Activated CD8-positive, alpha-beta memory T cell treated with anti-CD3 and anti-CD28 coated beads, Interleukin-2, amount 50 U/mL, for 24 hours (primary cell): ENCODE results near the gene TEKT5.
"Not testable (repeated sequence)": the region's sequence is repeated elsewhere in the genome, so short reads cannot be mapped to it uniquely, and the experiment has no call there.

Source experiments
- DNase-seq: peaks from one replicate; pipeline ENCODE4 v3.0.0-alpha.2; 2020; ENCODE audit errors: extremely low read depth

TEKT5 gene

GRCh38 chr16:10633429-10633828 lies 61.3 kb downstream of the TEKT5 start:
- DNase-seq: not testable (repeated sequence)

DNA sequence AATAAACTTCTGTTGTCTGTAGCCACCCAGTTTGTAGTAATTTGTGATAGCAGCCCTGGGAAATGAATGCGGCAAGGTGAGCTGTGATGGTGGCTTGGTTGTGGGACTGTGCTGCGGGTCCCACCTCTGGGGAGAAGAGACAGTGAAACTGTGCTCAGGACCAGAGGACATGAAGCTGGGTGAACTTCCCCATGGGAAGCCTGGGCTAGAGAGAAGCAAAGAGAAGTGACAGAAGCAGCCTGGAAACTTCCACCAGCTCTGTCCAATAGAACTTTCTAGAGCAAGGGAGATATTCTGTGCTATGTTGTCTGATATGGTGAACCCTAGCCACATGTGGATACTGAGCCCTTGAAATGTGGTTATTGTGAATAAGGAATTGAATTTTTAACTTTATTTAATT lies 62.8 kb downstream of the TEKT5 start:
- DNase-seq: no peak

DNA sequence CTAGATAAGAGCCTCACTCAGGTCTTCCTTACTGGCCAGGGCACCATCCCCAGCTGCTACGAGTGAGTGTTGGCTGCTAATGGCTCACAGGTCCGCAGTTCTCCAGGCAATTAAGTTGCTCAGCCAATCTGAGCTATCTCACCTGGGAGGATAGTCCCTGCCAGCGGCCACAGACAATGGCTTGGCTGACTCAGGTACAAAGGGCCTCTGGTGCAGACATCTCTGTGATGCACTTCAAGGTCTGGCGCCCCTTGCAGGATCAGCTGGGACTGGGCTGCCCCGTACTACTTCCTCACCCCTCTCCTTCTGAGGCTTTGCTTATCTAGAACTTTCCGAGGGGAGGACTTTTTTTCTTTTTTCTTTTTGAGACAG lies 65.2 kb downstream of the TEKT5 start:
- no peak for DNase-seq

DNA sequence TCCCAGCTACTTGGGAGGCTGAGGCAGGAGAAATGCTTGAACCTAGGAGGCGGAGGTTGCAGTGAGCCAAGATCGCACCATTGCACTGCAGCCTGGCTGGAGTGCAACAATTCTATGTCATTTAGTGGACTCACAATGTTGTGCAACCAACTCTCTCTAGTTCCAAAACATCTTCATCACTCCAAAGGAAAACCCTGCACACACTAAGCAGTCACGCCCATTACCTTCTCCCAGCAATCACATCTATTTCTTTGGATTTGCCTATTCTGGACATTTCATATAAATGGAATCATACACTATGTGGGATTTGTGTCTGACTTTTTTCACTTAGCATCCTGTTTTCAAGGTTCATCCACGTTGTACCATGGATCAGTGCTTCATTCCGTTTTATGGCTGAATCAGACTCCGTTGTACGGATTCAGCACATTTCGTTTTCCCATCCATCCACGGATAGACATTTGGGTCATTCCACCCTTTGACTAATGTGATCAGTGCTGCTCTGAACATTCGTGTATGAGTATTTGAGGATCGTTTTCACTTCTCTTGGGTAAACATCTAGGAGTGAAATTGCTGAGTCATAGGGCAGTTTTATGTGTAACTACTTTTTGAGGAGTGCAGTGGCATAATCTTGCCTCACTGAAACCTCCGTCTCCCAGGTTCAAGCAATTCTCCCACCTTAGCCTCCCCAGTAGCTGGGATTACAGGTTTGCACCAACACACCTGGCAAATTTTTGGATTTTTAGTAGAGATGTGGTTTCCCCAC lies 69.0 kb downstream of the TEKT5 start:
- DNase-seq: no peak

- no peak for DNase-seq
These were observed 70.2 kb downstream of the TEKT5 start for GRCh38 chr16:10624527-10624926.

GRCh38 chr16:10623059-10623458 lies 71.7 kb downstream of the TEKT5 start:
- no peak for DNase-seq

GRCh38 chr16:10622036-10622921 lies 72.5 kb downstream of the TEKT5 start:
- DNase-seq: no peak

GRCh38 chr16:10621216-10621949 lies 73.3 kb downstream of the TEKT5 start:
- not testable (repeated sequence) for DNase-seq

- no peak for DNase-seq
These were observed 74.6 kb downstream of the TEKT5 start for GRCh38 chr16:10620120-10620519.

- DNase-seq: no peak
These were observed 75.4 kb downstream of the TEKT5 start for GRCh38 chr16:10619271-10619849.

- no peak for DNase-seq
These were observed 76.0 kb downstream of the TEKT5 start for GRCh38 chr16:10618710-10619209.

DNA sequence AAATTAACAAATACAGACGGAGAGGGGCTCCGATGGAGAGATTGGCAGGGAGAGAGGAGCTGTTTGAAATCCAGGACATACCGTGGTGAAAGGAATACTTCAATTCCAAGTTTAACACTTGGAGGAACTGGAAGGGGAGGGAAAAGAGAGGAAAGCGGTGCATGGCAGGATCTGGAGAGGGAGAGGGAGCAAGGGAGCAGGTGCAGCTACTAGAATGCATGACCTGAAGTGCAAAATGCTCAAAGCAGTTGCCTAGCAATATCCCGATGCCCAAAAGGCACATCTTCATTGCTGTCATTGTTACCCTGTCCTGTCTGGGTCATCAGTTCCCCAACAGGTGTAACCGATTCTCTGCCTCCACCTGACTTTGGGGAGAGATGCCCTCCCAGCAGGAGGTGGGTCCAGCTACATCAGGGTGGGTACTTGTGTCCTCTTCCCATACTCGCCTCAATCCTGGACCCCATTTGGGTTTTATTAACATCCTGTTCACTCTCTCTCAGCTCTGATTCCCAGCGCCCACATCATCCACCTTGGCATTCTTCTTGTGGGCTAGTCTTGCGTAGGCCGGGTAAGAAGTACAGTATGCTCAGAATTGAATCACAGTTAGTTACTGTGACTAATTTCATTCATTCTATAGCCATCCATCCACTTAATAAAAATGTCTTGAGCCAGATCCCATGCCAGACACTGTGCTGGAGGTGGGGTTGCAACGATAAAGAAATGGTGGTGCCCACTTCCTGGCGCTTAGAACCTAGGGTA lies 76.9 kb downstream of the TEKT5 start:
- no peak for DNase-seq

- no peak for DNase-seq
These were observed 77.7 kb downstream of the TEKT5 start for GRCh38 chr16:10616756-10617640.

- DNase-seq: no peak
These were observed 78.3 kb downstream of the TEKT5 start for GRCh38 chr16:10616419-10616755.

DNA sequence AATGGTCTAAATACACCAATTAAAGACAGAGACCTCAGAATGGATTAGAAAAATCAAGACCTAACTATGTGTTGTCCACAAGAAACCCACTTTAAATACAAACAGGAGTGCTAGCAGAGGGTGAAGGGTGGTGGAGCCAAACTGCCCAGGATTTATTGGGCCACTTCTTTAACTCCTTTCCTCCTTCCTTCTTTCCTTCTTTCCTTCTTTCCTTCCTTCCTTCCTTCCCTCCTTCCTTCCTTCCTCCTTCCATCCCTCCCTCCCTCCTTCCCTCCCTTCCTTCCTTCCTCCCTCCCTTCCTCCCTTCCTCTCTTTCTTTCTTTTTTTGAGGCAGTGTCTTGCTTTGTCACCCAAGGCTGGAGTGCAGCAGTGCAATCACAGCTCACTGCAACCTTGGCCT lies 80.0 kb downstream of the TEKT5 start:
- DNase-seq: no peak

GRCh38 chr16:10613785-10614485 lies 80.8 kb downstream of the TEKT5 start:
- no peak for DNase-seq

DNA sequence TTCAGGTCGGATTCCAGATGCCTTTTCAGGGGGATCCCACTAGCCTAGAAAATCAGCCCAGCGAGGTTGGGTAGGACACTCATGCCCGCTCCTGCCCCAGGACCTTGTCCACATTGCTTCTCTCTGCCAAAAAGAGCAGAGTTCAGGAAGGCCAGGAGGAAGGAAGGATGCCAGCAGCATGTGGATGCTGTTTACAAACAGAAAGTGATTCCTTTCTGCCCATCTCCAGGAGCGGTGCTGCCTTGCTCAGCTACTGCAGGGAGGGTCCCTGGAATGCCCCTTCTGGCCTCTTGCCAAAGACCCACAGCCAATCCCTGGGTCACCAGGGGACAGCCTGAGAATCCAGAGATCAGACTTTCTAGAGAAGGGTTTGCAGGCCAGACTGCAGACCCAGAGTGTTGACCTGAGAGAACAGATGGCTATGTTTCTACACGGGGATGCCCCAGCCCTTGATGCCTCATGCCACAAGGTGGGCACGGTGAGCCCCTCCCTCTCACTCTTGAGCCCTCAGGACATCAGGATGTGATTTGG lies 82.0 kb downstream of the TEKT5 start:
- no peak for DNase-seq

- DNase-seq: no peak
These were observed 82.8 kb downstream of the TEKT5 start for GRCh38 chr16:10611825-10612342.
